Astrocyte (in vitro differentiated cells and primary cell): Measurements from ENCODE around the gene ABCC2.

Experiments used
- CTCF ChIP-seq: IDR thresholded peaks from 2 replicates; pipeline ENCODE4 v1.5.1; 2011; ENCODE audit warnings: low read depth, mild to moderate bottlenecking, inconsistent platforms, low read length, moderate library complexity; ENCODE audit not compliant: insufficient read depth
- EZH2 ChIP-seq: IDR thresholded peaks from 2 replicates; pipeline ENCODE4 v1.6.1; 2012; ENCODE audit warnings: mild to moderate bottlenecking, low read length, inconsistent platforms; ENCODE audit not compliant: insufficient read depth

GRCh38 chr10:99836711-99837110 lies 54.3 kb downstream of the ABCC2 start:
- TF ChIP-seq CTCF (no peak), EZH2 (no peak)
